IPS DF 6.9 (cell line): Measurements from ENCODE around the gene ZNF750.

ENCODE experiments used
- DNase-seq: peaks from one replicate; pipeline ENCODE4 v3.0.0-alpha.2; 2013; ENCODE audit warnings: low read depth, low spot score
- H3K27ac ChIP-seq: one replicate; pipeline ENCODE4 v1.5.1; 2013; ENCODE audit warnings: low read length, control low read depth
- H3K27me3 ChIP-seq: 2 replicates; pipeline ENCODE4 v1.6.1; 2013; ENCODE audit warnings: mild to moderate bottlenecking, low read length; ENCODE audit not compliant: control insufficient read depth, insufficient read depth
- H3K36me3 ChIP-seq: 2 replicates; pipeline ENCODE4 v1.6.1; 2013; ENCODE audit warnings: low read length; ENCODE audit not compliant: control insufficient read depth, insufficient read depth
- H3K4me1 ChIP-seq: 2 replicates; pipeline ENCODE4 v1.6.1; 2013; ENCODE audit warnings: low read length; ENCODE audit not compliant: control insufficient read depth, insufficient read depth
- H3K4me3 ChIP-seq: 2 replicates; pipeline ENCODE4 v1.5.1; 2013; ENCODE audit warnings: mild to moderate bottlenecking, low read length
- H3K9me3 ChIP-seq: 2 replicates; pipeline ENCODE4 v1.6.1; 2013; ENCODE audit warnings: low read length, inconsistent platforms; ENCODE audit not compliant: control insufficient read depth, insufficient read depth
- WGBS: extraction: QIAGEN DNeasy Blood & Tissue Kit; methylation state at CpG from one replicate; pipeline ENCODE4 v1.1.7; 2013; ENCODE audit warnings: mixed read lengths, missing lambda C conversion rate; ENCODE audit not compliant: insufficient read length, insufficient coverage; 5-methylcytosine and 5-hydroxymethylcytosine counted together

ZNF750 gene

GRCh38 chr17:82865774-82866395 is 26.1 kb upstream of the ZNF750 start:
- Histone ChIP-seq H3K27ac (no peak overlapping the region), H3K27me3 (no peaks in the 10 kb centered on the region), H3K9me3 (no peaks in the 10 kb centered on the region), H3K36me3 (peaks cover 11% of the 10 kb centered on the region), H3K4me1 (no peaks in the 10 kb centered on the region; the same call in 1 of the 2 replicates), H3K4me3 (no peak overlapping the region)
- no CpG with 5 or more reads among the region's 9 CpGs for WGBS
- DNase-seq, result no peak

DNA sequence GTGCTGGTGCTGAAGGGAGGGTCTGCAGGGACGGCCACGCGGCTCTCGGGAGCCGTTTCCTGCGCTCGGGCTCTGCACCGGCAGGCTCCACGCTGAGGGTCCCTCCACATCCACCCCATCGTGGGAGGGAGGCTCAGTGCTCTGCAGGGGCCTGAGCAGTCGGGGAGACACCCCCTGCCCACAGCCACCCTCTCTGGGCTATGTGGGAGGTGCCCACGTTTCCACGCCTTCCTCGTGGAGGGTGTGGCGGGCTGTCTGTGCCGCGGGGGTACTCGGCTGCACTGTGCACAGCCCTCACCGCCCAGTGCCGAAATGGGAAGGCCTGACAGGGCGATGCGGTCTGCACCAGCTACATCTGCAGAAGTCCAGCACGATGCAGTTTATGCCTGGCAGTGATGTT is 25.5 kb upstream of the ZNF750 start:
- WGBS, result no CpG with 5 or more reads among the region's 23 CpGs

DNA sequence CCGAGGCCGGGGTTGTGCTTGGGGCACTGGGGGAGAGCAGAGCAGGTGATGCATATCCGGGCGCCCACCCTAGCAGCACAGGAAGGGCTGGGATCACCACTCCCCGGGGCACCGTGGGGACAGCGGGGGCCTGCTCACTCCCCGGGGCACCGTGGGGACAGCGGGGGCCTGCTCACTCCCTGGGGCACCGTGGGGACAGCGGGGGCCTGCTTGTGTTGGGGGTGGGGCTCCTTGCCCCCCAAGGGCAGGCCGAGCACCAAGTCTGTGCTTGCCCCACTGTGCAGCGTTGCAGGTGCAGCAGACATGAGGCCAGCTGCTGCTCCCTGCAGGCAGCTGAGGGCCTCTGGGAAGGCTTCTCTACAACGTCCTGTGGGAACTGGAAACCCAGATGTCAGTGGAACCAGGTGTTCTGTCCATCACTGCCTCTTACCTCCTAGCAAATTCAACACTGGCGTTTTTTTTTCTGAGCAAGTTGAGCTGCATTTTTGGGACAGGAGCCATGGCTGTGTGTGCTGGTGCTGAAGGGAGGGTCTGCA is 25.0 kb upstream of the ZNF750 start:
- H3K4me1 ChIP-seq, result peaks cover 2% of the 10 kb centered on the region; the same call in 1 of the 2 replicates
- peaks cover 2% of the 10 kb centered on the region; the same call in 1 of the 2 replicates for H3K36me3 ChIP-seq
- H3K4me3 ChIP-seq, result no peak overlapping the region
- WGBS, result no CpG with 5 or more reads among the region's 16 CpGs
- no peak for DNase-seq
- H3K27me3 ChIP-seq, result no peaks in the 10 kb centered on the region
- H3K9me3 ChIP-seq, result no peaks in the 10 kb centered on the region
- no peak overlapping the region for H3K27ac ChIP-seq

More for the DNA sequence above, 25.5 kb upstream of the ZNF750 start:
- Histone ChIP-seq H3K4me3 (no peak overlapping the region), H3K27me3 (no peaks in the 10 kb centered on the region), H3K4me1 (no peaks in the 10 kb centered on the region; the same call in 1 of the 2 replicates), H3K9me3 (no peaks in the 10 kb centered on the region), H3K36me3 (peaks cover 5% of the 10 kb centered on the region; the same call in 1 of the 2 replicates), H3K27ac (no peak overlapping the region)
- DNase-seq, result no peak

GRCh38 chr17:82863941-82864712 is 24.3 kb upstream of the ZNF750 start:
- Histone ChIP-seq H3K4me1 (peaks cover 2% of the 10 kb centered on the region; the same call in 1 of the 2 replicates), H3K36me3 (peaks cover 2% of the 10 kb centered on the region; the same call in 1 of the 2 replicates), H3K9me3 (no peaks in the 10 kb centered on the region), H3K27ac (no peak overlapping the region), H3K4me3 (no peak overlapping the region), H3K27me3 (no peaks in the 10 kb centered on the region)
- DNase-seq, result no peak
- no CpG with 5 or more reads among the region's 18 CpGs for WGBS

DNA sequence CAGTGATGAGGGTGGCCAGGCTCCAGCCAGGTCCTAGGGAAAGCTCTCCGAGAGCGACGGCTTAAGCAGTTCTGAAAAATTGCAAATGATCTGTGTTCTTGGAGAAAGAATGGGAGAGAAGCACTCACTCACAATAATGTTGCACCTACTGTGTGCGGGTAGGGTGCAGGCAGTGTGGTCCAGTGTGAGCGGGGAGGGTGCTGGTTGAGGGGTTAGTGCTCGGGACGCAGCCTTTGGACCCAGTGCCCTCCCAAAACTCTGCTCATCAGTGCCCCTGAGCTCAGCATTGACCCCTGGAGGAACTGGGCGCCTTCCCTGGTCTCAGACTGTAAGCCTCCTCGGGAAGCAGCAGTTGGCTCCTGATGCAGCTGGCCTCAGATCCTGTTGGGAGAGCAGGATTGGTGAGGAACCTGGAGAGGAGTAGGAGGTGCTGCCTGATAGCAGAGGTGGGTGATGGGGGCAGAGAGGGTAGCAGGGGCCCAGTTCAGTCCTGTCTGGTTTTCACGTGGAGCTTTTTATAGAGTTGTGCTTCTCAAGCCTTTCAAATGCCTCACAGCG is 23.6 kb upstream of the ZNF750 start:
- H3K9me3 ChIP-seq, result no peaks in the 10 kb centered on the region
- peaks cover 2% of the 10 kb centered on the region; the same call in 1 of the 2 replicates for H3K36me3 ChIP-seq
- H3K4me3 ChIP-seq, result no peak overlapping the region
- DNase-seq, result no peak
- no peak overlapping the region for H3K27ac ChIP-seq
- peaks cover 2% of the 10 kb centered on the region; the same call in 1 of the 2 replicates for H3K4me1 ChIP-seq
- H3K27me3 ChIP-seq, result no peaks in the 10 kb centered on the region
- no CpG with 5 or more reads among the region's 11 CpGs for WGBS

GRCh38 chr17:82862737-82863382 is 23.0 kb upstream of the ZNF750 start:
- H3K4me1 ChIP-seq, result peaks cover 2% of the 10 kb centered on the region; the same call in 1 of the 2 replicates
- no peak for DNase-seq
- H3K9me3 ChIP-seq, result no peaks in the 10 kb centered on the region
- peaks cover 2% of the 10 kb centered on the region; the same call in 1 of the 2 replicates for H3K36me3 ChIP-seq
- H3K27me3 ChIP-seq, result no peaks in the 10 kb centered on the region
- no peak overlapping the region for H3K4me3 ChIP-seq
- no peak overlapping the region for H3K27ac ChIP-seq
- WGBS, result no CpG with 5 or more reads among the region's 25 CpGs

DNA sequence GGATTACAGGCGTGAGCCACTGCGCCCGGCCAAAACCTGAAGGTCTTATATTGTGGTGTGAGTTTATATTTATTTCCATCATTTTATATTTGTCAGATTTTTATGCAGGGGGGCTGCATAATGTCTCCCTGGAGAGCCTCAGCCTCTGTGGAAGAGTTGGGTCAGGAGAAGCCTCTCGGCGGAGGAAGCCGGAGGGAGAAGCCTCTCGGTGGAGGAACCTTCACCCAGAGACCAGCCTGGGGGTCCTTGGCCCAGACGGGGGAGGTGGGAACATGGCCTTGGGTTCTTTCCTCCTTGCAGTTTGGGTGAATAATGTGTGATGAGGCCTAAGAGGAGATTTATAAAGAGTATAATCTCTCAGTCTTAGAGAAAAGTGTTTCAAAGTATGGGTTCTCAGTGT is 22.4 kb upstream of the ZNF750 start:
- no peak for DNase-seq
- no CpG with 5 or more reads among the region's 8 CpGs for WGBS
- Histone ChIP-seq H3K4me1 (peaks cover 2% of the 10 kb centered on the region; the same call in 1 of the 2 replicates), H3K4me3 (no peak overlapping the region), H3K27me3 (no peaks in the 10 kb centered on the region), H3K36me3 (peaks cover 2% of the 10 kb centered on the region; the same call in 1 of the 2 replicates), H3K9me3 (no peaks in the 10 kb centered on the region), H3K27ac (no peak overlapping the region)

DNA sequence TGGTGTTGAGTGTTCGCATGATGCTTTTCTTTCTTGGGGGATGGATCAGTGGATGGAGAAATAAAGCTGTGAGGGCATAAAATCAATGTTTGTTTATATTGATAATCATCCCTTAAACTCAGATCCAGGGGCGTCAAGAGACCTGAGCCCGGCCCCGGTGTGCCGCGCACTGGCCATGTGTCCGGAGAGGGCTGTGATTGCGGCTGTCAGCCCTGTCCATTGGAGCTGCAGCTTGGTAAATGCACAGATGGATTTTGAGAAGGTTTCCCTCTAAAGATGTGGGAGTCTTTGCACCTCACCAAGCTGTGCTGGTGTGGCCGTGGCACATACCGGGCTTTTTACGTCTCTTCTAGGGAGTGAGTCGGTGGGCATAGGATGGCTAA is 21.6 kb upstream of the ZNF750 start:
- H3K27ac ChIP-seq, result no peak overlapping the region
- peaks cover 2% of the 10 kb centered on the region; the same call in 1 of the 2 replicates for H3K4me1 ChIP-seq
- no peak overlapping the region for H3K4me3 ChIP-seq
- H3K9me3 ChIP-seq, result no peaks in the 10 kb centered on the region
- DNase-seq, result no peak
- peaks cover 2% of the 10 kb centered on the region; the same call in 1 of the 2 replicates for H3K36me3 ChIP-seq
- H3K27me3 ChIP-seq, result no peaks in the 10 kb centered on the region
- WGBS, result no CpG with 5 or more reads among the region's 12 CpGs

- H3K4me3 ChIP-seq, result no peak overlapping the region
- no peak overlapping the region for H3K27ac ChIP-seq
- H3K27me3 ChIP-seq, result no peaks in the 10 kb centered on the region
- H3K9me3 ChIP-seq, result no peaks in the 10 kb centered on the region
- peaks cover 2% of the 10 kb centered on the region; the same call in 1 of the 2 replicates for H3K36me3 ChIP-seq
- H3K4me1 ChIP-seq, result peaks cover 2% of the 10 kb centered on the region; the same call in 1 of the 2 replicates
- no CpG with 5 or more reads among the region's 42 CpGs for WGBS
- DNase-seq, result no peak
Measured at GRCh38 chr17:82860606-82861392, 21.0 kb upstream of the ZNF750 start.
